AG08396 (cell line): ENCODE measurements around the gene DLGAP1.
"Not testable (repeated sequence)": the region's sequence is repeated elsewhere in the genome, so short reads cannot be mapped to it uniquely, and the experiment has no call there.

Experiments
- DNase-seq: peaks from one replicate; pipeline ENCODE4 v3.0.0; 2012; ENCODE audit warnings: low spot score, mixed read lengths

DLGAP1 gene

DNA sequence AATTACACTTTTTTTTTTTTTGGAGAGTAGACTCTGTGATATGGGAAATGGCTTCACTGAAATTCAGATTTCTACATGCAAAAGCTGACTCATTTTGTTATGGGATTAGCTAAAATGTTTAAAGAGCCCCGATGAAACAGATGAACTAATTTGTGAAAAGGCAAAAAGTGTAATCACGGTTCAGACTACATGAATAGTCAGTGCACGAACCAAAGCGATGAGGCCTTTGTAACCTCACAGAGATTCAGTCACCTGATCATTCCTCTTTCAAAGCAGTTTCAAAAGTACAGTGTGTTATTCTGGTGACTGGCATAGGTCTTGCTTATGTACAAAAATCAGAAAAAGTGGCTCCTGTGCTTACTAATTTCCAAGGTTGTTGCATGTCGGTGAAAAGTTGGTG is 960.5 kb downstream of the DLGAP1 start:
- no peak for DNase-seq

DNA sequence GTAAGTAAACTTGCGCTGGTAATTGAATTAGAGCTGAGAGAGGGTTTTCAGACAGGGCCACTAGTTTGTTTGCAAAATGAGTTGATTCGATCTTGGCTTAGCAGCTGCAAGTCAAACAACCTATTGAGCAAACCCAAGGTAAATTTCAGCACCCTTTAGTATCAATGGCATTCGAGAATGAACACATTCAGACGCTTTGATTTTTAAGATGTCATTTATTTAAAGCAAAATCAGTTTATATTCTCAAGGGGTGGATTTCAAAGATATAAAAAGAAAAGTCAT is 960.9 kb downstream of the DLGAP1 start:
- DNase-seq: no peak

DNA sequence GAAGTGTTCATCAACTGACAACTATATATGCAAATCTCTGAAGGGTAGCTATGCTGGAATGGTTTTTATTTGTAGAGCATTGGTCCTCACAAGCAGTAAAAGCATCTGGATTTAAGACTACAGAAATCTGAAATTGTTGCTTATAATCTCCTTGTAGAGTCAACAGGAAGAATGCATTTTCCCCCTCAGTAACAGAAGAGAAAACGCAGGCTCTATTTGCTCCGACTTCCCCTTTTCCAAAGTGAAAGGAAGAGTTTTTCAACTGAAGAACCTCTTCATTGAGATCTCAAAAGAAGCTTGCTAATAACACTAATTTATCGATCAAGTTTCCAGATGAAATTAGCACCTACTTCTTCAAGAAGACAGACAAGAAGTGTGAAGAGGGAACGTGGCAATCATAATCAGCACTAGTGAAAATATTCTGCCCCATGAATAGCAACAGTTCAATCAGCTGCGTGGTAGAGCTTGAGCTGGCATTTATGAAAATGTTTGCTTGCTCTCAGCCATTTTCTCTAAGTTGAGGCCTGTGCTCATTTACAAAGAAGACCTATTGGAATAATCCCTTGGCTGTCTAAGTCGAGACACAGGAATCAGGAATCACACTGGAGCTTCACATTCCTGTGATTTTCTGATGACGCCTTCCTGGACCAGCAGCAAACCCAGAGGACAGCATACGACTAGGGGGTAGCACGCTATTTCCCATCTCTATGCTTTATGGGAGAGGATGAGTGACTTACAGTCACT is 961.4 kb downstream of the DLGAP1 start:
- DNase-seq: no peak

DNA sequence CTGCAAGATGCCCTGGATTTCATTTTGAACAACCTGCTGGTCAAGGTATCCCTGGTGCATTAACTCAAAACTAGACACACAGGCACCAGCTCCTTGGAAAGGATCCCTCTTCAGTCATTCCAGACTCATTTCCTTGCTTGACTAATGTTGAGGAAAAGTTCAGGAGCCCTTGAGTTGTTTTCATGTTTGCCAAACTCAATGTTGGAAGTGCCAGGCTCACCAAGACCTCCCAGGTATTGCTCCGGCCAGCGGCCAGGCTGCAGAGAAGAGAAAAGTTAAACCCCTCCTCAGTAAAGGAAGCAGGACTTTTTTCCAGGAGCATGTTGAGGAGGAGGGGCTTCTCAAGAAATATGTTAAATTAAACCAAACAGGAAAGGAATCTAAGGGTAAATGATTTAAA is 962.4 kb downstream of the DLGAP1 start:
- DNase-seq: no peak

GRCh38 chr18:3491981-3492555 is 963.0 kb downstream of the DLGAP1 start:
- DNase-seq: no peak

DNA sequence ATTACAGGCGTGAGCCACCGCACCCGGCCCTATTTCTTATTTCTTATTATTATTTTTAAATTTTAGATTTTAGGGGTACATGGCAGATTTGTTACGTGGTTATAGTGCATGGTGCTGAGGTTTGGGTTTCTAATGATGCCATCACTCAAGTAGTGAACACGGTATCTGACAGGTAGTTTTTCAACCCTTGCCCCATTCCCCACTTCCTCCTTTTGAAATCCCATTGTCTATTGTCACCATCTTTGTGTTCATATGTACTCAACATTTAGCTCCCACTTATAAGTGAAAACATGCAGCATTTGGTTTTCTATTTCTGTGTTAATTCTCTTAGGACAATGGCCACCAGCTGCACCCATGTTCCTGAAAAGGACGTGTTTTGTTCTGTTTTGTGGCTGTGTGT is 965.6 kb downstream of the DLGAP1 start:
- DNase-seq: no peak

GRCh38 chr18:3486512-3486911 is 968.6 kb downstream of the DLGAP1 start:
- no peak for DNase-seq

- DNase-seq: no peak
Observed at GRCh38 chr18:3485153-3486149, 969.7 kb downstream of the DLGAP1 start.

- DNase-seq: no peak
Observed at GRCh38 chr18:3482258-3482657, 972.8 kb downstream of the DLGAP1 start.

GRCh38 chr18:3481696-3482210 is 973.4 kb downstream of the DLGAP1 start:
- DNase-seq: peak; percentile 53

DNA sequence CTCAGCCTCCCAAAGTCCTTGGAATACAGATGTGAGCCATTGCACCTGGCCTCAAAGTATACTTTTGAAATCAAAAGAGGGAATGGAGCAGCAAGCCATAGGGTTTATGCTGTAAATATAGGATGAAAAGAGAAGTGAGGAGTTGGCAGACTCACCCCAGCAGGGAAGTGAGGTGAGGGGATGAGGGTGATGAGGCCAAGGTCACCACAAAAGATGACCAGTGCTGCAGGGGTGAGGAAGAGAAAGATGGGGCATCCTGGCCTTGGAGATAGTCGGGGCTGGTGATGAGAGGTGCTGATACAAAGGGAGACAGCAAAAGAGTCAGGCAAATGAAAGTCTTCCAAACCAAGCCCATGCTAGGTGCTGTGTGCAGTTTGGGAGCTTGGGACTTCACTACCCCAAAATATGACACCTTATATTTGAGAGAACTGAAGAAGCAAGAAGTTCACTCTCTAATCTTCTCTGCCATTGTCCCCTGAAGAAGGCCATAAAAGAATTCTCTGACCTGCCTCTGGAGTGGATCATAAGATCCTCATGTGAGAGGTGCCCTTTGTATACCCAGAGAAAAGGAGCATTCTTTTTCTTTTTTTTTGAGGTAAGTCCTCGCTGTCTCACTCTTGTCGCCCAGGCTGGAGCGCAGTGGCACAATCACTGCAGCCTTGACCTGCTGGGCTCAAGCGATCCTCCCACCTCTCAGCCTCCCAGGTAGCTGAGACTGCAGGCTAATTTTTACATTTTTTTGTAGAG is 974.1 kb downstream of the DLGAP1 start:
- no peak for DNase-seq

DNA sequence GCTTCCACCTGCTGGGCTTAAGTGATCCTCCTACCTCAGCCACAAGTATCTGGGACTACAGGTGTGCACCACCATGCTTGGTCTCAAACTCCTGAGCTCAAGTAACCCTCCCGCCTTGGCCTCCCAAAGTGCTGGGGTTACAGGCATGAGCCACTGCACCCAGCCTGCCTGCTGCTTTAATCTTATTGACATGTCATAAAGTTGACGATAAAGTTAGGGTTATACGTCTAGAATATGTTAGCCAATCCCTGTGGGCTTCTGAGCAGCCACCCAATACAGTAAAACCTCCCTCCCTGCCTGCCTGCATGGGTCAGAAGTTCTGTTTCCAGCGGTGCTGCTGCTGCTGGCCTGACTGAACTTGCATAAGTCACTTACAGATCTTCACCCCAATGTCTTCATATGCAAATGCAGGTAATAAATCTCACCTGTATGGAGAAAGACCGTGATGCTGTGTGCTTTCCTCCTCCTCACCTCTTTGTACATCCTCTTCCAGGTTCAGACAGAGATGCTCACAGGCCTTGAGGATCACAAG is 975.1 kb downstream of the DLGAP1 start:
- DNase-seq: no peak

GRCh38 chr18:3478262-3478978 is 976.7 kb downstream of the DLGAP1 start:
- DNase-seq: no peak

DNA sequence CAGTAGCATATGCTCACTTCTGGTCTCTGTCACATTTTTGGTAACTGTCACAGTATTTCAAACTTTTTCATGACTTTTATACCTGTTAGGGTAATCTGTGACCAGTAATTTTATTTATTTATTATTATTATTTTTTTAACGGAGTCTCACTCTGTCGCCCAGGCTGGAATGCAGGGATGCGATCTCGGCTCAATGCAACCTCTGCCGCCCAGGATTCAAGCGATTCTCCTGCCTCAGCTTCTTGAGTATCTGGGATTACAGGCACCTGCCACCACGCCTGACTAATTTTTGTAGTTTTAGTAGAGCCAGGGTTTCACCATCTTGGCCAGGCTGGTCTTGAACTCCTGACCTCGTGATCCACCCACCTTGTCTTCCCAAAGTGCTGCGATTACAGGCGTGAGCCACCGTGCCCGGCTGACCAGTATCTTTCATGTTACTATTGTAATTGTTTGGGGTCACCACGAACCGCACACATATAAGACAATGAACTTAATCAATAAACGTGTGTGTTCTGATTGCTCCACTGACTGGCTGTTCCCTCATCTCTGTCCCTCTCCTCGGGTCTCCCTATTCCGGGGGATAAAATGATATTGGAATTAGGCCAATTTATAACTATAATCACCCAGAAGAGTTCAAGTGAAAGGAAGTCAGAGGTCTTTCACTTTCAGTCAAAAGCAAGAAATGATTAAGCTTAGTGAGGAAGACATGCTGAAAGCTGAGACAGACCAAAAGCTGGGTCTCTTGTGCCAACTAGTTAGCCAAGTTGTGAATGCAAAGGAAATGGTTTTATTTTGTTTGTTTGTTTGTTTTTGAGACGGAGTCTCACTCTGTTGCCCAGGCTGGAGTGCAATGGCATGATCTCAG is 982.2 kb downstream of the DLGAP1 start:
- DNase-seq: no peak

- DNase-seq: not testable (repeated sequence)
Observed at GRCh38 chr18:3472121-3472520, 983.0 kb downstream of the DLGAP1 start.

DNA sequence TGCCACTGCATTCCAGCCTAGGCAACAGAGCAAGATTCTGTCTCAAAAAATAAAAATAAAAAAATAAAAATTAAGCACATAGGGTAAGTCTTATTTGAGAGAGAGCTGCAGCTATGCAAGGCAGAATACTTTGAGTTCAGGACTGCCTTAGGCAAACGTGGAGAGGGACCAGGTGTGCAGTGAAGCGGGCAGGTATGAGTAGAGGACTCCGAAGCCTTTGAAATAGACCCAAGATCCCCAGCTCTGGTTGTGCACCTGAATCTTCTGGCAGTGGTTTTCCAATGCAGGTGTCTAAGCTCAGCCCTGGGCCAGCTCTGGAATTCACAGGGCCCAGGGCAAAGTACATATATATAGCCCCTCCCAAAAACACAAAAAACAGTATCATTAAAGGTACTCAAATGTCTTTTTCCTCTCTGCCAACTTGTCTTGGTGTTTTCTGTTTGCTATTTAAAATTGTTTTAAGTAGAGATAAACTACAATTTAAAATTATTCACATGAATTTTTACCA is 983.9 kb downstream of the DLGAP1 start:
- DNase-seq: no peak

GRCh38 chr18:3468833-3469232 is 986.3 kb downstream of the DLGAP1 start:
- no peak for DNase-seq

GRCh38 chr18:3468066-3468705 is 986.9 kb downstream of the DLGAP1 start:
- DNase-seq: no peak

- no peak for DNase-seq
Observed at GRCh38 chr18:3466872-3467271, 988.2 kb downstream of the DLGAP1 start.
